Fibroblast of skin of scalp (primary cell): ENCODE data around the gene ROCK1.

Source experiments
- DNase-seq: peaks from one replicate; pipeline ENCODE4 v3.0.0-alpha.2; 2013

ROCK1 gene

GRCh38 chr18:21105936-21106335 lies 5.7 kb downstream of the ROCK1 start:
- no peak for DNase-seq

GRCh38 chr18:21101172-21101571 lies 10.4 kb downstream of the ROCK1 start:
- DNase-seq = no peak

GRCh38 chr18:21100678-21101077 lies 10.9 kb downstream of the ROCK1 start:
- no peak for DNase-seq

- peak; percentile 22 for DNase-seq
Measured at GRCh38 chr18:21100146-21100545, 11.5 kb downstream of the ROCK1 start.

- no peak for DNase-seq
Measured at GRCh38 chr18:21099442-21099841, 12.2 kb downstream of the ROCK1 start.

GRCh38 chr18:21096760-21097159 lies 14.9 kb downstream of the ROCK1 start:
- no peak for DNase-seq

GRCh38 chr18:21093133-21093532 lies 18.5 kb downstream of the ROCK1 start:
- DNase-seq = no peak

- DNase-seq = no peak
Measured at GRCh38 chr18:21090680-21091079, 20.9 kb downstream of the ROCK1 start.

- peak; percentile 38 for DNase-seq
Measured at GRCh38 chr18:21085579-21086166, 25.9 kb downstream of the ROCK1 start.

- no peak for DNase-seq
Measured at GRCh38 chr18:21084511-21085078, 27.0 kb downstream of the ROCK1 start.

GRCh38 chr18:21083017-21083416 lies 28.6 kb downstream of the ROCK1 start:
- no peak for DNase-seq

- no peak for DNase-seq
Measured at GRCh38 chr18:21081426-21081825, 30.2 kb downstream of the ROCK1 start.

GRCh38 chr18:21080576-21080975 lies 31.0 kb downstream of the ROCK1 start:
- DNase-seq = no peak

GRCh38 chr18:21074336-21075323 lies 37.0 kb downstream of the ROCK1 start:
- DNase-seq = no peak

- no peak for DNase-seq
Measured at GRCh38 chr18:21073180-21073579, 38.4 kb downstream of the ROCK1 start.

GRCh38 chr18:21071071-21071470 lies 40.5 kb downstream of the ROCK1 start:
- DNase-seq = no peak

GRCh38 chr18:21069468-21069867 lies 42.1 kb downstream of the ROCK1 start:
- no peak for DNase-seq

GRCh38 chr18:21064347-21064746 lies 47.3 kb downstream of the ROCK1 start:
- DNase-seq = peak; percentile 84

GRCh38 chr18:21063011-21063410 lies 48.6 kb downstream of the ROCK1 start:
- DNase-seq = no peak

- no peak for DNase-seq
Measured at GRCh38 chr18:21057112-21057511, 54.5 kb downstream of the ROCK1 start.

GRCh38 chr18:21056545-21056944 lies 55.1 kb downstream of the ROCK1 start:
- DNase-seq = no peak

- DNase-seq = no peak
Measured at GRCh38 chr18:21054252-21054821, 57.3 kb downstream of the ROCK1 start.

- DNase-seq = peak; percentile 94
Measured at GRCh38 chr18:21053127-21053526, 58.5 kb downstream of the ROCK1 start.
